ENCODE data around the gene BRD4.
"Not testable (repeated sequence)": the region's sequence is repeated elsewhere in the genome, so short reads cannot be mapped to it uniquely, and the experiment has no call there.

The BRD4 gene

GRCh38 chr19:15332311-15332996 is at the start of gene BRD4:
Gene BRD4 (minus strand): TSS chr19:15332539. CDS start chr19:15273099, 59,440 bp downstream.
- peak; percentile 60 for FAIRE-seq

GRCh38 chr19:15381864-15382263 is 49.5 kb upstream of the BRD4 start:
- DNase-seq (ENCODE audit: insufficient read length, low spot score) (no peak), FAIRE-seq (no peak)

More at GRCh38 chr19:15332311-15332996, at the start of gene BRD4:
- DNase-seq (ENCODE audit: insufficient read length, low spot score) = peak; percentile 88

- DNase-seq (ENCODE audit: insufficient read length, low spot score) (no peak), FAIRE-seq (no peak)
Measured at GRCh38 chr19:15381429-15381828, 49.1 kb upstream of the BRD4 start.

GRCh38 chr19:15379999-15380647 is 47.8 kb upstream of the BRD4 start:
- no peak for FAIRE-seq
- no peak for DNase-seq (ENCODE audit: insufficient read length, low spot score)

GRCh38 chr19:15379083-15379998 is 47.0 kb upstream of the BRD4 start, which contains the start of gene AKAP8:
Gene AKAP8 (minus strand): TSS chr19:15379787. CDS start chr19:15379731, 56 bp downstream.
- DNase-seq (ENCODE audit: insufficient read length, low spot score) = peak; percentile 96
- peak; percentile 96 for FAIRE-seq

GRCh38 chr19:15378534-15379082 is 46.3 kb upstream of the BRD4 start:
- FAIRE-seq = peak; percentile 92
- peak; percentile 81 for DNase-seq (ENCODE audit: insufficient read length, low spot score)

- FAIRE-seq = no peak
- no peak for DNase-seq (ENCODE audit: insufficient read length, low spot score)
Measured at GRCh38 chr19:15374796-15375440, 42.6 kb upstream of the BRD4 start.

- DNase-seq (ENCODE audit: insufficient read length, low spot score) = no peak
- FAIRE-seq = no peak
Measured at GRCh38 chr19:15374105-15374651, 41.8 kb upstream of the BRD4 start.

GRCh38 chr19:15373644-15374043 is 41.3 kb upstream of the BRD4 start:
- FAIRE-seq (no peak), DNase-seq (ENCODE audit: insufficient read length, low spot score) (no peak)

- FAIRE-seq = no peak
- DNase-seq (ENCODE audit: insufficient read length, low spot score) = no peak
Measured at GRCh38 chr19:15372891-15373301, 40.6 kb upstream of the BRD4 start.

- DNase-seq (ENCODE audit: insufficient read length, low spot score) (no peak), FAIRE-seq (no peak)
Measured at GRCh38 chr19:15372470-15372869, 40.1 kb upstream of the BRD4 start.

- no peak for DNase-seq (ENCODE audit: insufficient read length, low spot score)
Measured at GRCh38 chr19:15371786-15372380, 39.5 kb upstream of the BRD4 start.

GRCh38 chr19:15371119-15371518 is 38.8 kb upstream of the BRD4 start:
- DNase-seq (ENCODE audit: insufficient read length, low spot score) (no peak), FAIRE-seq (no peak)

More at GRCh38 chr19:15371786-15372380, 39.5 kb upstream of the BRD4 start:
- FAIRE-seq = no peak

GRCh38 chr19:15369594-15369891 is 37.2 kb upstream of the BRD4 start:
- FAIRE-seq (no peak), DNase-seq (ENCODE audit: insufficient read length, low spot score) (no peak)

GRCh38 chr19:15368798-15369593 is 36.7 kb upstream of the BRD4 start:
- DNase-seq (ENCODE audit: insufficient read length, low spot score) = no peak
- FAIRE-seq = no peak

GRCh38 chr19:15368051-15368632 is 35.8 kb upstream of the BRD4 start:
- no peak for DNase-seq (ENCODE audit: insufficient read length, low spot score)

GRCh38 chr19:15367439-15367838 is 35.1 kb upstream of the BRD4 start:
- no peak for DNase-seq (ENCODE audit: insufficient read length, low spot score)
- no peak for FAIRE-seq

More at GRCh38 chr19:15368051-15368632, 35.8 kb upstream of the BRD4 start:
- FAIRE-seq = no peak

GRCh38 chr19:15365264-15365663 is 32.9 kb upstream of the BRD4 start:
- DNase-seq (ENCODE audit: insufficient read length, low spot score) = no peak
- FAIRE-seq = no peak

- FAIRE-seq; DNase-seq (ENCODE audit: insufficient read length, low spot score): not testable (repeated sequence)
Measured at GRCh38 chr19:15363791-15364190, 31.5 kb upstream of the BRD4 start.

Data from GM19239 (cell line).